ENCODE data around the gene DNAJC28.

The DNAJC28 gene

GRCh38 chr21:33487996-33488395 lies 3.5 kb downstream of the DNAJC28 start:
- TF ChIP-seq SIN3A (IDR thresholded peaks at IDR 0.05; ENCODE audit: borderline replicate concordance, insufficient read depth, low read length): no peak
- TF ChIP-seq FOXP2 (optimal IDR thresholded peaks at IDR 0.05; ENCODE audit: borderline replicate concordance, extremely low read depth, extremely low read length, insufficient read depth): no peak
- no peak for TF ChIP-seq REST (IDR thresholded peaks at IDR 0.05; ENCODE audit: insufficient read depth in 1 of 2, low read depth in 2 of 2, low read length in 2 of 2)
- TF ChIP-seq POLR2AphosphoS5 (IDR thresholded peaks at IDR 0.05; ENCODE audit: low read depth, low read length): no peak

GRCh38 chr21:33481314-33481943 lies 10.1 kb downstream of the DNAJC28 start:
- TF ChIP-seq SIN3A (IDR thresholded peaks at IDR 0.05; ENCODE audit: borderline replicate concordance, insufficient read depth, low read length): no peak
- TF ChIP-seq FOXP2 (optimal IDR thresholded peaks at IDR 0.05; ENCODE audit: borderline replicate concordance, extremely low read depth, extremely low read length, insufficient read depth): no peak
- no peak for TF ChIP-seq REST (IDR thresholded peaks at IDR 0.05; ENCODE audit: insufficient read depth in 1 of 2, low read depth in 2 of 2, low read length in 2 of 2)
- no peak for TF ChIP-seq POLR2AphosphoS5 (IDR thresholded peaks at IDR 0.05; ENCODE audit: low read depth, low read length)
- TF ChIP-seq TAF1 (IDR thresholded peaks at IDR 0.05; ENCODE audit: borderline replicate concordance, insufficient read depth, low read length): no peak

- no peak for TF ChIP-seq POLR2AphosphoS5 (IDR thresholded peaks at IDR 0.05; ENCODE audit: low read depth, low read length)
- TF ChIP-seq TAF1 (IDR thresholded peaks at IDR 0.05; ENCODE audit: borderline replicate concordance, insufficient read depth, low read length): no peak
- no peak for TF ChIP-seq FOXP2 (optimal IDR thresholded peaks at IDR 0.05; ENCODE audit: borderline replicate concordance, extremely low read depth, extremely low read length, insufficient read depth)
- TF ChIP-seq REST (IDR thresholded peaks at IDR 0.05; ENCODE audit: insufficient read depth in 1 of 2, low read depth in 2 of 2, low read length in 2 of 2): no peak
- no peak for TF ChIP-seq SIN3A (IDR thresholded peaks at IDR 0.05; ENCODE audit: borderline replicate concordance, insufficient read depth, low read length)
Observed at GRCh38 chr21:33480481-33481103, 10.9 kb downstream of the DNAJC28 start.

- TF ChIP-seq REST (IDR thresholded peaks at IDR 0.05; ENCODE audit: insufficient read depth in 1 of 2, low read depth in 2 of 2, low read length in 2 of 2) (peak in 1 of 2 experiments; percentile 5; a peak in 2 of 4 replicates), FOXP2 (optimal IDR thresholded peaks at IDR 0.05; ENCODE audit: borderline replicate concordance, extremely low read depth, extremely low read length, insufficient read depth) (peak; percentile 33), POLR2AphosphoS5 (IDR thresholded peaks at IDR 0.05; ENCODE audit: low read depth, low read length) (peak; percentile 94), SIN3A (IDR thresholded peaks at IDR 0.05; ENCODE audit: borderline replicate concordance, insufficient read depth, low read length) (peak; percentile 48; the same call in 1 of the 2 replicates), TAF1 (IDR thresholded peaks at IDR 0.05; ENCODE audit: borderline replicate concordance, insufficient read depth, low read length) (peak; percentile 75)
Observed at GRCh38 chr21:33479679-33480480, 11.6 kb downstream of the DNAJC28 start, which contains the start of gene TMEM50B. TSS of gene TMEM50B (minus strand) at chr21:33479974. CDS start at chr21:33468885, 11,089 bp downstream.

Measured in PFSK-1 (cell line).